ENCODE results near the gene RABL3. TPM values are rescaled to one million over a fixed set of nuclear protein-coding genes. Genes with fewer than 3 reads are reported as not detected.

RABL3 gene
- total and polyA plus RNA-seq, 2 of the 13 experiments (the other 11 are each of a cell fraction or from before 2014, with no cell fraction given), result 4.8 to 31.9 TPM

DNA sequence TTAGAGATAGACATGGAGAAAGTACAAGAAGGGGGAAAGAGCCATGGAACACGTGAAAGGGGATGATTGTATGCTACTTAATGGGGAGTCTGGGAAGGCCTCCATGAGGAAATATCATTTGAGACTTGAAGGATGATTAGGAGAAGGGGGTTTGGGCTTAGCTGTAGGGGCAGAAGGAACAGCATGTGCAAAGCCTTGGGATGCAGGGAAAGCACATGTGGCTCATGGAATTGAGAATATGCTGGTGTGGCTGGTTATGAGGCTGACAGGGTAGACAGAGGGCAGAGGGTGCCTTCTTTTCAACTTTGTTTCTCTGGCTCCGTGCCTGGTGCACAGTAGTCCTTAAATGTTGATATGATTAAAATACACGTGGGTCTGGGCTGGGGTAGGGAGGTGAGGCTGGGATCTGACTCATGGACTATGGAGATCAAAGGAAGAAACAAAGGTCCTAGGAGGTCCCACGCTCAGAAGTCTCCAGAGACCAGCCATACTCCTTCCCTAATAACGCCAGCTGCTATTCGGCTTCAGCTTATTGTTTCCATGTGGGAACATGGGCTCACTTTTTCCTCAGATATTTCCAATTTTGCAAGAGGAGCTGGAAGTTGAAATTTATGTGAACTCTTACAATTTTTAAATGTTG lies 1.4 kb upstream of the RABL3 start:
- Histone ChIP-seq H3K27me3 (ENCODE audit: control insufficient read depth in 1 of 2, insufficient read depth in 2 of 2, low read length in 2 of 2) (no peaks in the 10 kb centered on the region; a peak in 1 of 5 replicates), H3K4me2 (ENCODE audit: low read depth, low read length) (peak overlapping the region; percentile 80), H3K4me3 (replicated peaks in 1 of 3; ENCODE audit: insufficient read depth in 1 of 3, low read depth in 2 of 3, low read length in 3 of 3) (peak overlapping the region; percentile 89 to 98 (median 90)), H3K27ac (ENCODE audit: extremely low read length, insufficient read depth, low read length) (peak overlapping the region; percentile 98), H3K9me3 (ENCODE audit: low read length) (no peaks in the 10 kb centered on the region), H4K20me1 (ENCODE audit: insufficient read depth, low read length) (no peaks in the 10 kb centered on the region), H3K36me3 (replicated peaks in 1 of 2; ENCODE audit: control insufficient read depth in 1 of 2, insufficient read depth in 2 of 2, low read length in 2 of 2) (no peaks in the 10 kb centered on the region), H3K4me1 (ENCODE audit: insufficient read depth, low read length) (peaks cover 29% of the 10 kb centered on the region), H3K9ac (ENCODE audit: insufficient read depth, low read depth, low read length) (peak overlapping the region; percentile 98), H2AFZ (ENCODE audit: low read length) (no peak overlapping the region), H3K79me2 (ENCODE audit: insufficient read depth, low read length) (peaks cover 47% of the 10 kb centered on the region)
- ATAC-seq (no peak), DNase-seq (ENCODE audit: low spot score) (no peak), FAIRE-seq (peak; percentile 12)
- in situ Hi-C loops (cut with HindIII; ENCODE audit: extremely low pct_ligation_motif_present, low pct_unique_long_range_greater_than_20kb) (loop anchor here (5.0 kb wide), 1 partner anchor 66 kb away; no protein-coding TSS in a partner anchor), intact Hi-C loops (cut with micrococcal nuclease; ENCODE audit: unreplicated experiment) (loop anchor here (5.0 kb wide), 1 partner anchor 106 kb away; no protein-coding TSS in a partner anchor)
- ChIA-PET CTCF (ENCODE audit: low intra/inter-chr PET ratio, low total read pairs) (no interaction called here), POLR2A (interaction anchor here (0.7 to 2.6 kb wide), 3 partner anchors 61 to 65 kb away, joined by 3 to 18 read pairs (median 15); partner anchors contain the start of gene HGD)
- 27% methylated on average over 6 of the region's 6 CpGs for WGBS (ENCODE audit: low lambda C conversion rate)
- BruUV-seq (replicated peaks), result no TSS peak
- TF ChIP-seq, protein P1, sequence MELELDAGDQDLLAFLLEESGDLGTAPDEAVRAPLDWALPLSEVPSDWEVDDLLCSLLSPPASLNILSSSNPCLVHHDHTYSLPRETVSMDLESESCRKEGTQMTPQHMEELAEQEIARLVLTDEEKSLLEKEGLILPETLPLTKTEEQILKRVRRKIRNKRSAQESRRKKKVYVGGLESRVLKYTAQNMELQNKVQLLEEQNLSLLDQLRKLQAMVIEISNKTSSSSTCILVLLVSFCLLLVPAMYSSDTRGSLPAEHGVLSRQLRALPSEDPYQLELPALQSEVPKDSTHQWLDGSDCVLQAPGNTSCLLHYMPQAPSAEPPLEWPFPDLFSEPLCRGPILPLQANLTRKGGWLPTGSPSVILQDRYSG (CRISPR knock-in tag; IDR thresholded peaks at IDR 0.05), result no peak
- TF ChIP-seq TRAFD1 (CRISPR knock-in tag; IDR thresholded peaks at IDR 0.05; ENCODE audit: borderline replicate concordance), result no peak
- TF ChIP-seq, protein P2, sequence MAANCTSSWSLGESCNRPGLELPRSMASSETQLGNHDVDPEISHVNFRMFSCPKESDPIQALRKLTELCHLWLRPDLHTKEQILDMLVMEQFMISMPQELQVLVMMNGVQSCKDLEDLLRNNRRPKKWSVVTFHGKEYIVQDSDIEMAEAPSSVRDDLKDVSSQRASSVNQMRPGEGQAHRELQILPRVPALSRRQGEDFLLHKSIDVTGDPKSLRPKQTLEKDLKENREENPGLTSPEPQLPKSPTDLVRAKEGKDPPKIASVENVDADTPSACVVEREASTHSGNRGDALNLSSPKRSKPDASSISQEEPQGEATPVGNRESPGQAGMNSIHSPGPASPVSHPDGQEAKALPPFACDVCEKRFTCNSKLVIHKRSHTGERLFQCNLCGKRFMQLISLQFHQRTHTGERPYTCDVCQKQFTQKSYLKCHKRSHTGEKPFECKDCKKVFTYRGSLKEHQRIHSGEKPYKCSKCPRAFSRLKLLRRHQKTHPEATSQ (CRISPR knock-in tag; IDR thresholded peaks at IDR 0.05; ENCODE audit: borderline replicate concordance), result no peak
- TF ChIP-seq ARNTL (CRISPR knock-in tag; IDR thresholded peaks at IDR 0.05), result no peak
- no peak for TF ChIP-seq MBD4 (IDR thresholded peaks at IDR 0.05; ENCODE audit: borderline replicate concordance, low read length)
- no peak for TF ChIP-seq ZIK1 (CRISPR knock-in tag; IDR thresholded peaks at IDR 0.05; ENCODE audit: borderline replicate concordance, low read depth)
- TF ChIP-seq, protein P3, sequence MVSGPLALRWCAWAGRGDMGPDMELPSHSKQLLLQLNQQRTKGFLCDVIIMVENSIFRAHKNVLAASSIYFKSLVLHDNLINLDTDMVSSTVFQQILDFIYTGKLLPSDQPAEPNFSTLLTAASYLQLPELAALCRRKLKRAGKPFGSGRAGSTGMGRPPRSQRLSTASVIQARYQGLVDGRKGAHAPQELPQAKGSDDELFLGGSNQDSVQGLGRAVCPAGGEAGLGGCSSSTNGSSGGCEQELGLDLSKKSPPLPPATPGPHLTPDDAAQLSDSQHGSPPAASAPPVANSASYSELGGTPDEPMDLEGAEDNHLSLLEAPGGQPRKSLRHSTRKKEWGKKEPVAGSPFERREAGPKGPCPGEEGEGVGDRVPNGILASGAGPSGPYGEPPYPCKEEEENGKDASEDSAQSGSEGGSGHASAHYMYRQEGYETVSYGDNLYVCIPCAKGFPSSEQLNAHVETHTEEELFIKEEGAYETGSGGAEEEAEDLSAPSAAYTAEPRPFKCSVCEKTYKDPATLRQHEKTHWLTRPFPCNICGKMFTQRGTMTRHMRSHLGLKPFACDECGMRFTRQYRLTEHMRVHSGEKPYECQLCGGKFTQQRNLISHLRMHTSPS (CRISPR knock-in tag; IDR thresholded peaks at IDR 0.05; ENCODE audit: low read depth), result no peak
- no peak for TF ChIP-seq SRSF9 (IDR thresholded peaks at IDR 0.05; ENCODE audit: borderline replicate concordance, insufficient read depth, low read depth, low read length, poor library complexity, severe bottlenecking)
- no peak for TF ChIP-seq MAFG (CRISPR knock-in tag; IDR thresholded peaks at IDR 0.05)
- TF ChIP-seq, protein P4, sequence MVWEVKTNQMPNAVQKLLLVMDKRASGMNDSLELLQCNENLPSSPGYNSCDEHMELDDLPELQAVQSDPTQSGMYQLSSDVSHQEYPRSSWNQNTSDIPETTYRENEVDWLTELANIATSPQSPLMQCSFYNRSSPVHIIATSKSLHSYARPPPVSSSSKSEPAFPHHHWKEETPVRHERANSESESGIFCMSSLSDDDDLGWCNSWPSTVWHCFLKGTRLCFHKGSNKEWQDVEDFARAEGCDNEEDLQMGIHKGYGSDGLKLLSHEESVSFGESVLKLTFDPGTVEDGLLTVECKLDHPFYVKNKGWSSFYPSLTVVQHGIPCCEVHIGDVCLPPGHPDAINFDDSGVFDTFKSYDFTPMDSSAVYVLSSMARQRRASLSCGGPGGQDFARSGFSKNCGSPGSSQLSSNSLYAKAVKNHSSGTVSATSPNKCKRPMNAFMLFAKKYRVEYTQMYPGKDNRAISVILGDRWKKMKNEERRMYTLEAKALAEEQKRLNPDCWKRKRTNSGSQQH (CRISPR knock-in tag; IDR thresholded peaks at IDR 0.05; ENCODE audit: low read depth), result no peak
- TF ChIP-seq, protein P5, sequence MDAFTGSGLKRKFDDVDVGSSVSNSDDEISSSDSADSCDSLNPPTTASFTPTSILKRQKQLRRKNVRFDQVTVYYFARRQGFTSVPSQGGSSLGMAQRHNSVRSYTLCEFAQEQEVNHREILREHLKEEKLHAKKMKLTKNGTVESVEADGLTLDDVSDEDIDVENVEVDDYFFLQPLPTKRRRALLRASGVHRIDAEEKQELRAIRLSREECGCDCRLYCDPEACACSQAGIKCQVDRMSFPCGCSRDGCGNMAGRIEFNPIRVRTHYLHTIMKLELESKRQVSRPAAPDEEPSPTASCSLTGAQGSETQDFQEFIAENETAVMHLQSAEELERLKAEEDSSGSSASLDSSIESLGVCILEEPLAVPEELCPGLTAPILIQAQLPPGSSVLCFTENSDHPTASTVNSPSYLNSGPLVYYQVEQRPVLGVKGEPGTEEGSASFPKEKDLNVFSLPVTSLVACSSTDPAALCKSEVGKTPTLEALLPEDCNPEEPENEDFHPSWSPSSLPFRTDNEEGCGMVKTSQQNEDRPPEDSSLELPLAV (CRISPR knock-in tag; conservative IDR thresholded peaks at IDR 0.05; ENCODE audit: low read depth), result no peak
- no peak for TF ChIP-seq MED13 (CRISPR knock-in tag; IDR thresholded peaks at IDR 0.05)
- TF ChIP-seq ZFP62 (CRISPR knock-in tag; IDR thresholded peaks at IDR 0.05), result no peak
- no peak for TF ChIP-seq NR2F6 (IDR thresholded peaks at IDR 0.05)
- no peak for TF ChIP-seq NR2F6 (CRISPR knock-in tag; IDR thresholded peaks at IDR 0.05)

All from HepG2 (cell line).